Measurements from ENCODE around the gene TMEM184A.

Gene TMEM184A

DNA sequence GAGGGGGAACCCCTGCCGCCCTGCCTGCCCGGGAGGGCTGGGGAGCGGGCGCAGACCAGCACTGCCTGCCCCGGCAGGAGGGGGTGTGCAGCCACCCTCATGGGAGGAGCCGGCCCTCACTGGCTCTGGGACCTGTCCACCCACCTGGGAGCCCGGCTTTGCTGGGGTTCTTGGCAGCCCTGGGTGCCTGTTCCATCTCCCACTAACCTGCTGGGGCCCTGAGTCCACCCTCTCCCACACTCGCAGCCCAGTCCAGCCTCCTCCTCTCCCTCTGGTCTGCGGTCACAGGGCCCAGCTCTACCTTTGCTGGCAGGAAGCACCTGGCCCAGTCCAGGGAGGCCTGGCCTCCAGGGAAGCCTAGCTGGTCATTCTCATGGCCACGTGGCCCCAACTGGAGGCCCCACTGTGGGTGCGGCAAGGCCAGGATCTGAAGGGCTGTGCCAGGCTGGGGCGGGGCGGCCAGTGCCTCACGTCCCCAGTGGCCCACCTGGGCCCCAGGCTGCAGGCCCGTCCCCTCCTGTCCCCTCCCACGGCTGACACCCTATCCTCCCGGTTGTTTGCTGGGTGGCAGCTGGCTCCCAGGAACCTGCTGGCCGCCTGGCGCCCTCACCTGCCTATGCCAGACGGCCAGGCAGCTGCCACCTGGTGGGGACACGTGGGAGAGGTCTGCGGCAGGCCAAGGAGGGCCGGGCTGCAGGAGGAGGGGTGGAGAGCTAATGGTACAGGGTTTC is at the start of gene TMEM184A:
TMEM184A (minus strand) TSS at position 393 of the 731 bp plus-strand sequence. CDS start 721 bp downstream, outside the sequence.
- no peak for DNase-seq

DNA sequence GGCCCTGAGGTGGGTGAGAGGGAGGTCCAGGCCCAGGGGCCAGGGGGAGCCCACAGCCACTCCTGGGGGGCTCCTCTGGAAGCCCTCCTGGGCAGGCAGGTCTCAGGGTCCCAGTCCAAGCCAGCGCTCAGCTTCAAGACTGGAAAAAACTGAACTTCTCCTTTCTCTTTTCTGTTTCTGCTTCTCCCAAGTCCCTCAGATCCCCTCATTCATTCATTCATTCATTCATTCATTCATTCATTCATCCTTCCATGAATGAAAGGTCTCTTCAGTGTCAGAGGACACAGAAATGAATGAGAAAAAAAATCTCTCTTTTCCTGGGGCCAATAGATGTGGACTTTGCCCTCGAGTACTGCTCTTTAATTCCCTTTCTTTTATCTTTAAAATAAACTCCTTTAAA is 48.4 kb upstream of the TMEM184A start:
- no peak for DNase-seq

DNA sequence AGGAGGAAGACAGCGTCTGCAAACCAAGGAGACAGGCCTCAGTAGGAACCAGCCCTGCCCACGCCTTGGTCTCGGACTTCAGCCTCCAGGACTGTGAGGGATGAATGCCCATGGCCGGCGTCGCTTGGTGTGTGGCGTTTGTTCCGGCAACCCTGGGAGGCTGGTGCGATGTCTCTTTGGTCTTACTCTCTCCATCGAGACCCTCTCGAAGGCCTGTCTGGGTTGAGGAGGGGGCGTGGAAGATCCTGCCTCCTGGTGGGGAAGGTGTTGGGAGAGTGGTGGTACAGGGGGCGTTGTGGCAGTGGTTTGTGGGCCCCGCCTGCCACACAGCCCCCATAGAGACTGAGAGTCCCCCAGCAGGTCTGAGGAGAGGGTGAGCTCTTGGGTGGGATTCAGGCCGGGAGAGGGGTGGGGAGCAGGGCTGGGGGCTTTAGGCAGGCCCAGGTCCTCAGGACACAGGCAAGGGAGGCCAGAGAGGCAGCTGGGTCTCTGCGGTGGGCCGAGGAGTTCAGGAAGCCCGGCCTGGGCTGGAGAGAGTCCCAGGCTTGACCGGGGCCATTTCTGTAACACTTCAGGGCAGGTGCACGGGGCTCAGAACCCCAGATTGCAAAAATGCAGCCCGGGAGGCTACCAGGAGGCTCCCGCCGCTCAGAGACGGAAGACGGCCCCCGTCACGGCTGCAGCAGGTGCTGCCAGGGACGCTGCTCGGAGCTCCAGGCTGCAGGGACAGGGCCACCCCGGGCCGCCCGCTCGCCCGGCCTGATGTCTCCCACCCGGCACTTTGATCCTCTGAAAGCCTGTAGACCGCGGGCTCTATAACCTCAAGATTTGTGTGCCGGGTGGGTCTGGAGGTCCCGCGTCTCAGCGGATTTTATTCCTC is 47.6 kb upstream of the TMEM184A start:
- no peak for DNase-seq

DNA sequence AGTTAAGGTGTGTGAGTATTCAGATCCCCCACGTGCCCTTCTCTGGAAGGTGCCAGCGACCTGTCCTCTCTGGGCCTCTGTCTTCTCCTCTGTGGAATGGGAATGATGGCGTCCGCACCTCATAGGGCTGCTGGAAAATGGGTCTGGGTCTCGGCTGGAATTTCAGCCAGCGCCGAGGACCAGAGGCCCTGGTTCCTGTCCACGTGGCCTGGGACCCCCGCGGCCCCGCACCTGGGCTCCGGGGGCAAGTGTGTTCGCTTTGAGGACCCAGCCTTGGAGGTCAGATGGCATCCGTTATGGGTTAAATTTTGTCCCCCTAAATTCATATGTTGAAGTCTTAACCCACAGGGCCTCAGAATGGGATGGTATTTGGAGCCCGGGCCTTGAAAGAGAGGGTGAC is 46.4 kb upstream of the TMEM184A start:
- DNase-seq = no peak

DNA sequence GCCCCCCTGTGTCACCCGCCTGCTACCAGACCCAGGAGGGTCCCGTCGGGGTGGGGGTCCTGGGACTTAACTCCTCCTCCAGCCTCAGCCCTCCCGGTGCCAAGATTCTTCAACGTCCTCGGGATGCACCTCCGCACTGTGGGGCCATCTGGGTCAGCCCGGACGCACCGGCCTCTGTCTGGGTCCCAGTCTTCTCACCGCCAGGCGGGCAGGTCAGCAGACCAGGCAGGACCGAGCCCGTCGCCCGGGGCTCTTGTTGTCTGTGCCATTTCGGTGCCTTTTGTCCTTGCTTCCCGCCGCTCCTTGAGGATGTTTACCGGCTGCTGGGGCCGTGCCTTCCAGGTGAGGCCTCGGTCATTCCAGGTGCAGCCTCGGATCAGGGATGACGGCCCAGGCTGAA is 46.0 kb upstream of the TMEM184A start:
- DNase-seq = no peak

DNA sequence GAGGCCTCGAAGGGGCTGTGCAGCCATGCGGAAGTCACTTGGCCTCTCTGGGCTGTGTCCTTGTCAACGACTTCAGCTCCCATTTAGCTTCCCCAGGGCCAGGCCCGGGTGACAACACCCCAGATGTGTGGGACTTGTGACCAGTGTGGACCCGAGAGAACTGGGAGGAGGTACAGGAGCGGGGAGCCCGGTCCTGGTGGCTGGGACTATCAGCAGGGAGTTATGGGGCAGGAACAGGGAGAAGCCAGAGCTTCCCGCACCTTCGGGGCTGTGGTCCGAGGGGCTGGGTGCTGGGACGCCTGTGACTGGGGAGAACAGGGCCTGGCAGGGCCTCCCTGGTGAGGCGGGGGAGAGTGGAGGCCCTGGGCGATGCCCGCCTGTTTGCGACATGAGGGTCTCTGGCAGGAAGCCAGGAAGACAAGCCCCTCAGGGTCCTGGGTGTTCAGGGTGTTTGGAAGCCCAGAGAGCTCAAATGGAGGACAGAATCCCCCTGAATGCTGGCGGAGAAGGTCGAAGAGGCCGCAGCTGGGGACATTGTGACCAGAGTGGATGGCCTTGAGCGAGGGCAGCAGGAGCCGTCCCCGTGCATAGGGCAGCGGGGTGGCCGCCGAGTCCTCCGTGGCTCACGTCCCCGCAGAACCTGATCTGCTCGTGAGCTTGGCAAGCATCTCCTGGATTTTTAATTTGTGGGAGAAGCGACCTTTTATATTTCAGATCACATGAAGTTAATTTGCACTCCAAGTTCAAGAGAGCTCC is 43.8 kb upstream of the TMEM184A start:
- no peak for DNase-seq

DNA sequence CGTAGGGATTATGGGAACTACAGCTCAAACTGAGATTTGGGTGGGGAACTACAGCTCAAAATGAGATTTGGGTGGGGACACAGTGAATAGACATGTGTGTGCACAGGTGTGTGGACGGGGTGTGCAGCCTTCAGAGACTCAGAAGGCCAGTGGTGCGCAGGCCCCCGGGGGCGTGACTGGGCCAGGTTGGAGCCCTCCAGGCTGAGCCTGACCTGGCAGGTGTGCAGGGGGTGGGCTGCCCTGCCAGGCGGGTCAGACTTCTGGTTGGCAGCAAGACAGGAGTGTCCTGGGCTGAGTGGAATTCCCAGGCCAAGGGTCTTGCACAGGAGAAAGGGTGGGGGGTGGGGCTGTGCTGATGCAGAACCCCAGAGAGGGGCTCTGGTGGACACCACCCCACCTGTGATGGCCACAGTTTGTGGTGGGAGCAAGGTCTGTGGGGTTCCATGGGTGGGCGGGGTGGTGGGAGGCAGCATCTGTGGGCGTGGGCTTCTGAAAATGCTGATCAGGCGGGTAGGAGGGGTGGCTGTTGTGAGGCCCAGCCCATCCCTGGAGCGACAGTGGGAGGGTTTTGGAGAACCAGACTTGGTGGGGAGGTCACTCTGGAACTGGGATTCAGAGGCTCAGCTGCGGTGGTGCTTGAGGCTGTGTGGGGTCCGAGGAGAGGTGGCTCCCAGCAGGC is 43.1 kb upstream of the TMEM184A start:
- no peak for DNase-seq

DNA sequence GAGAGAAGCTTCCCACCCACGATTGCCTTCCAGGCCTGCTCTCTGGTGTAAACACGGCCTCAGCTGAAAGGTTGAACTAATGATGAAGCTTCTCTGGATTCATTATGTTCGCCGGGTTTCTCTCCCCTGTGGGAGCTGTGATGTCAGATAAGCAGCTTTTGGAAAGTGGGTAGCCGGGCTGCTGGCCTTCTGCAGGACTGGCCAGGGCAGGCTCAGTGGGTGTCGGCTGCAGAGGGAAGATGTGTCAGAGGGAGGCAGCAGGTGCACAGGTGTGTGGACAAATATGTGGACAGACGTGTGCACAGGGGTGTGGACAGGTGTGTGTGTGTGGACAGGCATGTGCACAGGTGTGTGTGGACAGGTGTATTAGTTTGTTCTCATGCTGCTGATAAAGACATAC is 42.3 kb upstream of the TMEM184A start:
- no peak for DNase-seq

DNA sequence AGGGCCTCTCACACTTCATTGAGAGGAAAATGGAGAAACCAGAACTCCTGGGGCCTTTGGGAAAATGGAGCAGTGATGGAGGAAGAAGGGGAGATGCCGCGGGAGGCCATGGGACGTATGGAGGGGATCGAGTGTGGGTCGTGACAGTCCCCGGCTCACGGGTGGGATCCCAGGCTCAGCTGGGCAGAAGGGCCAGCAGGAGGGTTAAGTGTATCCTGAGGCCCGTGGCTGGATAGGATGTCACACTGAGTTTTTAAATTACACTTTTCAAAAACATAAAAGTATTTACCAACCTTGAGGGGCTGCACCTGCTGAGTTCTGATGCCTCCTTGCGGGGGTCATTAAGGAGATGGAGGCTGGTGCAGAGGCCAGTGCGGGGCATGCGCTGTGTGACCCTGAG is 41.8 kb upstream of the TMEM184A start:
- no peak for DNase-seq

DNA sequence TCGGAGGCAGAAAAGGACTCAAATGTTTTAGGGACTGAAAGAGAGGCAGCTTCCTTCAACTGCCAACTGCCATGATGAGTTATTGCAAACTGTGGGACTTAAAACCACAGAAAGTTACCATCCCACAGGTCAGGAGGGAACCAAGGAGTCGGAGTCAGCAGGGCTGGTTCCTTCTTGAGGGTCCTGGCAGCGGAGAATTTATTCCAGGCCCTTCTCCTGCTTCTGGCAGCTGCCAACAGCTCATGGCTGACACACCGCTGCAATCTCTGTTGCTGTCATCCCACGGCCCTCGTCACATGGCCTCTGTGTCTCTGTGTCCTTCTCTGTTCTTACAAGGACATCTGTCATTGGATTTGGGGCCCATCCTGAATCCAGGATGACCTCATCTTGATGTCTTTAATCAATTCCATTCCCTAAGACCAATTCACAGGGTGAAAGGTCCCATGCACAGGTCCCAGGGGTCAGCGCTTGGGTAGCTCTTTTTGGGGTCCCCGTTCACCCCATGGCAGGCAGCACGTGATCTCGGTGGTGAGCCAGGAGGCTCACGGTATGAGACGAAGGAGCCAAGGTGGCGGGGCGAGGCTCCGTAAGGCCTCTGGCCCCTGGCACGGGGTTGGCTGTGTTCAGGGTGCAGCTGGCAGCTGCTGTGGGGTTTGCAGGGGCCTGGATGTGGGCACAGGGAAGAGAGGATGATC is 41.2 kb upstream of the TMEM184A start:
- no peak for DNase-seq

DNA sequence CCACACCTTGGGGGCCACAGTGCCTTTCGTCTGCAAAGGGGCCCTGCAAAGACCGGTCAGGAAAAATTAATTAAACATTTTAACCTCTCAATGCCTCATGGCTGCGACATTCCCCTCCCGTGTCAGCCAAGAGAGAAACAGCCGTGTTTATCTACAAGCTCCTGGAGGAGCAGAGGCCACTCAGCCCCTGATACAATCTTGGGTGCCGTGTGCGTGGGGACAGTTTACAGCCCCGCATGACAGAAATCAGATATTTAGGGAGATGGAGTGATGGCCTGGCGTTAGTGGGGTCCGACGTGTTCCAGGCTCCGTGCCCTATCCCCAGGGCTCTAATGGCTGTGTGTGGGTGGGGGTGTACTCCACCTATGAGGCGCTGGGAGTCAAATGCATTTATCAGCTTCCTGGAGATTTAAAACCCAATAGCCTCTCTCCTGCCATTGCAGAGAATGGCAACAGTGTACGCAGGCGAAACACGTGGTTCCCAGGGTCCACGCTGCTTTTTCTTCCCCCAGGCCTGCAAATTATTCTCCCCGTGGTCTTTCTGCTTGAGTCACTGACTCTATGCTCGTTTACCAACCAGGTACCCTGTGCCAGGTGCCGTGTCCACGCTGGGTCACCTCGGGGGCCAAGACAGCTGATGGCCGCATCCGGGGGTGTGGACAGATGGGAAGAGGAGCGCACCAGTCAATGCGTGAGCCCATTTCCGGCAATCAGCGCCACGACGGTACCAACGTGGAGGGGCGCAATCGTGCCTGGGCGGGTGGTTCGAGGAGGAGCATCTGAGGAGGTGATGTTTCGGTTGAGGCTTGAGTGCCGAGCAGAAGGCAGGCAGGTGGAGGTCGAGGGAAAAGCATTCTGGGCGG is 40.4 kb upstream of the TMEM184A start:
- DNase-seq = no peak

DNA sequence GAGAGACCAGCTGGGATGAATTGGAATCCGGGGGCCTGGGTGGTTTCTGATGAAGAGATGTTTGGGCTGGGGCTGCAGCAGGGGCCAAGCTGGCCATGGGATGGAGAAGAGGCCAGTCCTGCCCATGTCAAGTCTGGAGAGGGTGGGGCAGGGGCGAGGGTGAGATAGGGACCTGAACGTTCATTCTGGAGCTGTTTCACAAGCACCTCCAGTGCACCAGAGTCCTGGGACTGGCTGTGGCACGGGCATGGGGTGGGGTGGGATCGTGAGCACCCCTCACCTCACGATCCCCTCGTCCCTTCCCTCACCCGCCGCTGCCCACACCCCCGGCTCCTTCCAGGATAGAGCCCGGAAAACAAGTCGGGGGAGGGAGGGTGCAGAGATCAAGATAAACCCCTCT is 39.6 kb upstream of the TMEM184A start:
- no peak for DNase-seq

DNA sequence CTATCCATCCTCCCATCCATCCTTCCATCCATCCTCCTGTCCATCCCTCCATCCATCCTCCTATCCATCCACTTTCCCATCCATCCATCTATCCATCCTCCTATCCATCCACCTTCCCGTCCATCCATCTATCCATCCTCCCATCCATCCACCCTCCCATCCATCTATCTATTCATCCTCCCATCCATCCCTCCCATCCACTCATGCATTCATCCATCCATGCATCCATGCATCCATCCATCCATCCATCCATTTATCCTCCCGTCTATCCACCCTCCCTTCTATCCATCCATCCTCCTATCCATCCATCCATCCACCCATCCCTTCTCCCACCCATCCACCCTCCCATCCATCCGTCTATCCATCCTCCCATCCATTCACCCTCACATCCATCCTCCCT is 39.0 kb upstream of the TMEM184A start:
- no peak for DNase-seq

DNA sequence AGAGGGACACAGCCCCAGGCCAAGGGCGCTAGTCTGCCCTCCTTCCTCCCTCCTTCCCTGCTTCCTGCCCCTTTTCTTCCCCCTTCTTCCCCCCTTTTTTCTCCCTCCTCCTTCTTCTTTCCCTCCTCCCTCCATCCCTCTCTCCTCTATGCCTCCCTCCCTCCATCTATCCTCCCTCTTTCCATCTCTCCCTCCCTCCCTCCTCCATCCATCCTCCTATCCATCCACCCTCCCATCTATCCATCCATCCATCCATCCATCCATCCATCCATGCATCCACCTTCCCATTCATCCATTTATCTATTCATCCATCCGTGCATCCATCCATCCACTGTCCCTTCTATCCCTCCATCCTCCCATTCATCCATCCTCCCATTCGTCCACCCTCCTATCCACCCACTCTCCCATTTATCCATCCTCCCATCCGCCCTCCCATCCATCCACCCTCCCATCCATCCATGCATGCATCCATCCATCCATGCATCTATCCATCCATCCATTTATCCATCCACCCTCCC is 38.0 kb upstream of the TMEM184A start:
- no peak for DNase-seq

DNA sequence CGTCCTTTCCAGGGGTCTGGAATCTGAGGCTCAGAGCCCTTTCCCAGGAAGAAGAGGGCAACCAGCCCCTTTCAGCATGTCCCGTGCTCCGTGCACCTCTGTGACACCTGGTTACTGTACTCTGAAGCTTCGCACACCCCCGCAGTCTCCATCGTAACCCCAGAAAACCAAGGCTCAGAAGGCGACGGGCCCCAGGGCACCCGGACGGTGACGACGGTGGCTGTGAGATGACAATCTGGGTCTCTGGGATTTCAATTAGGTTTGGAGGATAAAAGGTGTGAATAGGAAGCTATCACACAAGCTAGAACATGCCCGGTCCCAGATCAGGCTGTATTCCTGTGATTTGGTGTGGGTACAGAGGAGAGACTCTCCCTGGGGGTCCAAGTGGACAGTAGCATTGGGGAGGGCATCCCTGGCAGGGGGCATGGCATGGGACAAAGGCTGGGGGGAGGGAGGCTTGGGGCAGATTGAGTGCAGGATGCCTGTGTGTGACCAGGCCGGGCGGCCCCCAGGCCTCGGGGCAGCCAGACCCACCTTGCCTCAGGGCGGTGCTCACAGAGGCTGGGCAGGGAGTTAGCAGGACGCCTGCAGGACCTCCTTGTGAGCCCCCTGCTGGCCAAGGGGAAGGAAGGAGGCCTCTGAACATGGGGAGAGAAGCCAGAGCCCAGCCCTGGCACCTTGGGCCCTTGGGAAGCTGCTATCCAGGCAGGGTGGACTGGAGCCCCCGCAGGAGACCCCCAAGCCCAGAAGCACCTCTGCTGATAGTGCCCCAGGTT is 37.3 kb upstream of the TMEM184A start:
- DNase-seq = peak in 1 of 2 donors; percentile 6

DNA sequence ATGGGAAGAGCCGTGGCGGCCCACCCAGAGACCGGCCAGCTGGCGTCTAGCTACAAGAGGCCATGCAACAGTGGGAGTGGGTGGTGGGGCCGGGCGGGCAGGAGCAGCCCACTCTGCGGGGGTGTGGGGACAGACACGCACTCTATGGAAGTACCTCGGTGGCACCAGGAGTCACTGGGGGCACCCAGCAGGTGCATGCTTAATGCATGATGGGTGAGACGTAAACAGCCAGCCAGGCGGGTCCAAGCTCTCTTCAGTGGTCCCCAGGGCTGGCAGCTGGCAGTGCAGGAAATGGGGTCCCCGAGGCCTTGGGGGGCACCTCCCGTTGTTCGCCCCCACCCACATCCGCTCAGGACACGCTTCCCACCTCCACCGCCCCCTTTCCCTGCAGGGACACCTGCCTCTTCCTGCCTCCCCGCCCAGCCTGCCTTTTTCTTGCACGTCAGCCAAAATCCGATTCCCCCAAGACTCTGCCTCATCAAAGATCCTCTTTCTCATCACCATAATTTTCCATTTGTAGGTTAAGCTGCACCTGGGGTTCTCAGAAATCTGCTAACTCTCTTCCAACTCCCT is 36.4 kb upstream of the TMEM184A start:
- DNase-seq = no peak

DNA sequence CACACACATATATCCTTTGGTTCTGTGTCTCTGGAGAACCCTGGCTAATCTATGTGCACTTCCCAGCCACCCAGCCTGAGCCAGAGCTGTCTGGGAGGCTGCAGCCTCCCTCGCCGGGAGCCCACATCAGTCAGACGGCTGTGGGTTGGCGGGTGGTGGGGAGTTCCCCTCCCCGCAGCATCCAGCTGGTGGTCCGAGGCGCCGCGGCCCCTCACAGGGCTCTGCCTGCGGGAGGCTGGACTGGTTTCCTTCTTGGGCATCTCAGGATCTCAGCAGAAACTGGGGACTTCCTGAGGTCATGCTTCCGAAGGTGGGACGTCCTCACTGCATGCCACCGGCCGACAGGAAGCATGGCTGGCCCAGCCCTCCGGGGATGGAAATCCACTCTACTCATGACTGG is 35.9 kb upstream of the TMEM184A start:
- no peak for DNase-seq

DNA sequence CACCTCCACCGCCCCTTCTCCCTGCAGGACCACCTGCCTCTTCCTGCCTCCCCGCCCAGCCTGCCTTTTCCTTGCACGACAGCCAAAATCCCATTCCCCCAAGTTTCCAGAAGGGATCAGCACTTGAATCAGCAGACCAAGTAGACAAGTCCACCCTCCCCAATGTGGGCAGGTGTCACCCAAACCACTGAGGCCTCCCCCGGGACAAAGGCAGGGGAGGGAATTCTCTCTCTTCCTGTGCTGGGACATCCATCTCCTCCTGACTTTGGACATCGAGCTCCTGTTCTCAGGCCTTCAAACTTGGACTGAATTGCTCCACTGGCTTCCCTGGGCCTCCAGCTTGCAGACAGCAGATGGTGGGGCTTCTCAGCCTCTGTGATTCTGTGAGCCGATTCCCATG is 35.4 kb upstream of the TMEM184A start:
- no peak for DNase-seq

DNA sequence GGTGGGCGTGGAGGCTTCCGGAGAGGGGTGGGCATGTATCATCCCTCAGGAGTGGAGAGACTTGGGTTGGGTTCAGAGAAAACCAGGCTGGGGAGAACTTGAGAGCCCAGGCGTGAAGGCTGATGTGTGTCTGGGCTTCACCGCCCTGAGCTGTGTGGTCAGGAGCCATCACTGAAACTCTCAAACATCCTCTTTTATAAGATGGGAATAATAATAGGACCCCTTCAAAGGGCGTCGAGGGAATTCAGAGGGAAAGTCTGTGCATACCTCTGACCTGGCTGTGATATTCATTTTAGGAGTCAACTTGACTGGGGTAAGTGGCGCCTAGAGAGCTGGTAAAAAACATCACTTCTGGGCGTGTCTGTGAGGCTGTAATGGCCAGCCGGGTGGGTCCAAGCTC is 34.9 kb upstream of the TMEM184A start:
- no peak for DNase-seq

DNA sequence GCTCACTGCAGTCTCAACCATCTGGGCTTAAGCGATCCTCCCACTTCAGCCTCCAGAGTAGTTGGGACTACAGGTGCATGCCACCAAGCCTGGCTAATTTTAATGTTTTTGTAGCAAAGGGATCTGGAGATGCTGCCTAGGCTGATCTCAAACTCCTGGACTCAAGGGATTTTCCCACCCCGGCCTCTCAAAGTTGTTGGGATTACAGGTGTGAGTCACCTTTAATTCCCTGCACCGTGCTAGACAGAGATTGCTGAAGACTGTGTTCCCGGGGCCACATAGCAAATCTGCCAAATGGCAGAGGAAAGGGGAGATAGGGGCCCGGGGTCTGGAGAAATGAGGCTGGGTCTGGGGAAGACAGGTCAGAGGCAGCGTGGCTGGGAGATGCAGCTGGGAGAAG is 34.5 kb upstream of the TMEM184A start:
- no peak for DNase-seq

Measured in stimulated activated CD4-positive, alpha-beta T cell treated with anti-CD3 and anti-CD28 coated beads, Interleukin-2, amount 100 ng/mL, for 48 hours (primary cell).